GM18861 (cell line): ENCODE measurements around the gene GHRL.
A peak's percentile ranks its signal among the peaks of the same experiment; 100 is the strongest.

ENCODE experiments used
- ATAC-seq: cut with Tn5 transposase; IDR thresholded peaks from one replicate; pipeline ENCODE4 v1.9.1; 2021; ENCODE audit not compliant: unreplicated experiment

The GHRL gene

DNA sequence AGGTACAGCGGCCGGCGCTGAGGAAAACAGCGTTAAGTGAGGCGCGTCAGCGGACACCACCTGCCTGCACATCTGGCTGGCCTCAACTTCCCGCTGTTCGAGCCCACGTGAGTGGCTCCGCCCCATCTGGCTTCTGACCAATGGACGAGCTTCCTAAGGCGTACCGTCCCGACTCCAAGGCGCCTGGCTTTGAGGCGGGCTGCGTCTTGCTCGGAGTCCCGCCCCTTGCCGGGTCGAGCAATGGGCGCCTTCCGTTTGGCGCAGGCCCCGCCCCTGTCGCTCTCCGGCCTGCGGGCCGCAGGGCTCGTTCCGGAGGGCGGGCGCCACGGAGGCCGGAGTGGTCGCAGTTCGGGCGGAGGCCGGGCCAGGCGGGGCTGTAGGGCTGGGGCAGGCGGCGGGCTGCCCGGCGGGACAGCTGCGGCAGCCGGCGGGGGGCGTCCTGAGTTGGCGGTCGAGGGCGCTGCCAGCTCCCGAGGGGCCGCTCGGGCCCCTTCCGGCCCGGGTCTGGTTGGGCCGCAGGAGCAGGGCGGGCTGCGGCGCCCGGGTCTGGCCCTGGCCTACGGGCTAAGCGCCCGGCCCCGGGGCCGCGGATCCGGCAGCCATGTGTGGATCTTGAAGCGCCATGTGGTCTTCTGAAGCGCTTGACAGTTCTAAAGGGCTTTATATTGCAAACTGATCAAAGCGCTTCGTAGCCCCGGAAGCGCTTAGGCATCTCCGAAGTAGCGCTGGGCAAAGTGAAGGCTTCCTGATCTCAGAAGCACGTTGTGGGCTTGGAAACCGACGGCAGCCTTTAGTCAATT, 44.4 kb downstream of the GHRL start, which contains the start of gene TATDN2:
Gene TATDN2, plus strand, starts transcription at position 276 of the 800 bp plus-strand sequence. CDS start 742 bp downstream, outside the sequence.
- peak; percentile 95 for ATAC-seq

DNA sequence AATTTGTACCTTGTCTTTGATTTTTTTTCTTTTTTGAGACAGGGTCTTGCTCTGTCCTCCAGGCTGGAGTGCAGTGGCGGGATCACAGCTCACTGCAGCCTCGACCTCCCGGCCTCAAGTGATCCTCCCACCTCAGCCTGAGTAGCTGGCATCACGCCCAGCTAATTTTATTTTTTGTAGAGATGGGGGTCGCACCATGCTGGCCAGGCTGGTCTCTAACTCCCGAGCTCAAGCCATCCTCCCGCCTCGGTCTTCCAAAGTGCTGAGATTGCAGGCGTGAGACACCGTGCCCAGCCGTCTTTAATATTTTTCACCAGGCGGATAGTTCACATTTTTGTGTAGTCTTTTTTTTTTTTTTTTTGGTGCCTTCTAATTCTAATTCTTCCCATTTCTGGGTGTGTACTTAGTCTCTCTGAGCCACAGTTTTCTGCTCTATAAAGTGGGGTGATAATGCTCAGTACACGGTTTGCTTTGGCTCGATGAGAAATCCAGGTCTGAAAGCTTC, 45.0 kb downstream of the GHRL start:
- ATAC-seq = no peak

DNA sequence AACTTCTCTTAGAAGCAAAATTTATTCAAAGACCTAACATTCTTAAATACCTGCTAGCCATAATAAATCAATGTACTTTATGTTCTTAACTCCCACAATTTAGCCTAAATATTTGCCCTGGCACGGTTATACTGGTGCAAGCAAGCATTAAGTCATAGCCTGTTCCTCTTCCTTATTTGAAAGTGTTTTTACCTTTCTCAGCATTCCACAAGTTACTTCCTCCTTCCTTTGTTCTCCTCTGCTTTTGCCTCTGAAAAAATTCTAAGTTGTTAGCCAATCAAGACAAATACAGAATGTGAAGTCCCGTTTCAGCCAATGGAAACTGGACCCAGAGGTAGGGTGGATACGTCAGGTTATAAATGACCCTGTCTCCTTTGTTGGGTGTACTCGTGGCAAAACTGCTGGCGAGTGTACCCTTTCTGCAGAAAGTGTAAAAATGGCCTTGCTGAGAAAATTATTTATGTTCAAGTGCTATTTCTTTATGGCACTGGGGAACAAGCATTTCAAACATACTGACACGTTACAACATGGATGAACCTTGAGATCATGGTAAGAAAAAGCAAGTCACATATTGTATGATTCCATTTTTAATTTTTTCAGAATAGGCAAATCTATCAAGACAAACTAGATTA, 47.5 kb downstream of the GHRL start:
- no peak for ATAC-seq

DNA sequence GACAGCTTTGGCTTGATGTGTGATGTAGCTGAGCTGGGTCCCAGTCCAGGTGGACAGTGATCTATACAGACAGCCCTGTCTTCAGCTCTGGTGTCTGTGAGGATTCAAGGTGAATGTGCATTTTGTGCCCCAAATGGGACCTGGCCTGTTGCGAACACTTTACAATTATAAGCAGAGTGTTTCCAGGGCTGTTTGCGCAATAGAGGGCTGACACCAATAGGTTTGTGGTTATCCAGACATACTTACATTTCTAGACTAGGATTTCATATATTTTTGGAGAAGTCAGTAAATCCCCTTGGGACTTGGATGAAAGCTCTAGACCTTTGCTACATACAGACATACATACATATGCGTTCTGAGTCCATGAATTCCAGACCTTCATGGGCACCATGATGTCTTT, 48.7 kb downstream of the GHRL start:
- no peak for ATAC-seq

DNA sequence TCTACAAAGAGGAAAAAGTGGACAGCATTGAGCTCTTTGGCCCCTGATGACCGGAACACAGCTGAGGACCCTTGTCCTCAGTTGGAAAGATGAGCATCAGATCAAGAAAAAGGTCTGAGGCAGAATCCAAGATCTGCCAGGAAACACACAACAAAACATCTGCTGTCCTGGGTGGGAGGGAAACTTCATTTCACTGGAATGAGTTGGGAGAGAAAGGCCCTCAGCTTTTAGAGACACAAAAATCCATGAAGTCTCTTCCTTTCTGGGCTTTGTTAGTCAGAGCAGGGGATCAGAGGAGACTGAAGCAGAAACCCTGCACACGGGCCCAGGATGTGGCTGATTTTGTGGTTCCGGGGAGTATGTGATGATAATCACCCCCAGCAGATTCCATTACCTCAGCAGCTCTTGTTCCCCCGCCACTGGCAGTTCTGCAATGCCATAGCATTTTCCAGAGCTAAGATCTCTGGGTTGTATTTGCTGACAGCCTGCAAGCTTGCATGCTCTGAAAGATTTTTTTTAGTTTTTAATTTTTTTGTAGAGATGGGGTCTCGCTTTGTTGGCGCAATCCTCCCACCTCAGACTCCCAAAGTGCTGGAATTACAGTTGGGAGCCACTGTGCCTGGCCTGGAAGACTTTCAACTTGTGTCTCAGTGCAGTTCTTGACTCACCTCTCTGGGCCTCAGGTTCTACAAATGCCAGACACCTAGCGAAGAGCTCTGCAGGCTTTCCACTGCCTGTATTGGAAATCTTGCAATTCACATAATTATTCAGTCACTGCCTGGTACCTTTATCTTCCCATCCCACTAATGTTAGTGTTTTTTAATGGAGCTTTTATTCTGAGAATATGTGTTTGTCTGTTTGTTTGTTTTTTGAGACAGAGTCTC, 50.3 kb downstream of the GHRL start:
- no peak for ATAC-seq

DNA sequence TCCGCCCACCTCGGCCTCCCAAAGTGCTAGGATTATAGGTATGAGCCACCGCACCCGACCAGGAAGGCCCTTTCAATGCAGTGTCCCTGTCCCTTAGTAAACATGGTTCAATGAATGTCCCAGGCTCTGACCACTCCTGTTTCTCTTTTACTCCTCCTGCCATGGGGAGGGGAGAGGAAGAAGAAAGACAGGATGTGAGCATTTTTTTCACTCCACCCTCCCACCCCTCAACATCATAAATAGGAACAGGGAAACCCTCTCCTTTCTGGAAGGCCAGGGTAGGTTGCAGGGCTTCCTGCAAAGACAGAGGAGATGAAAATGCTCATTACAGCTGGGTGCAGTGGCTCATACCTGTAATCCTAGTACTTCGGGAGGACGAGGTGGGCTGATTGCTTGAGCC, 51.9 kb downstream of the GHRL start:
- no peak for ATAC-seq

DNA sequence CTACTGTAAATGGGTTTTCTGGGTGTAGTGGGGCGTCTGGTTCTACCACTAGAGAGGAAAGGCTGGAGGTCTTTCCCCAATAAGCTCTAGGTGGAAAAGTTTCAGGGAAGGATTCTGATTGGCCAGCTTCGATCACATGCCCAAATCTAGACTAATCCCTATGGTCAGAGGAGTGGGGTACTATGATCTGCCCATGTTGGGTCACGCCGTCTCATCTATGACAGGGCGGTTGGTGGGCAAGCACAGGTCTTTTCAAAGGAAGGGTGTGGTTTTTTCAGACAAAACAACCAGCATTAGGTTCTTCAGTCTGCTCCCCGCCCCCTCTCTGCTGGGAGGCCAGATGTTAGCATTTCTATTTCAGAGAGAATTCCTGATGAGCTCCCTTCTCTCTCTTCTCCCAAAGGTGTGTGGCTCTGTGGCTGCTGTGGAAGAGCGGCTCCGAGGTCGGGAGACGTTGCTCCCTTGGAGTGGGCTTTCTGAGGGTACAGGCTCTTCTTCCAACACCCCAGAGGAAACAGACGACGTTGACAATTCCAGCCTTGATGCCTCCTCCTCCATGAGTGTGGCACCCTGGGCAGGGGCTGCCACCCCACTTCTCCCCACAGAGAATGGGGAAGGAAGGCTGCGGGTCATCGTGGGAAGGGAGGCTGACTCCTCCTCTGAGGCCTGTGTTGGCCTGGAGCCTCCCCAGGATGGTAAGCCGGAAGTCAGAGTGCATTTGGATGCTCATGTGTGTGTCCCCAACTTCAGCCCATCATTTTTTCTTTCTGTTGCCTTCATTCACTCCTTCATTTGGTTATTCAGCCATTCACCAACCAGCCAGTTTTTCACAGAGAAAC, 54.2 kb downstream of the GHRL start:
- no peak for ATAC-seq
